ENCODE results near the gene TMEM245. TPM values are rescaled to one million over a fixed set of nuclear protein-coding genes. Genes with fewer than 3 reads are reported as not detected.
A peak's percentile ranks its signal among the peaks of the same experiment; 100 is the strongest.

TMEM245 gene
- total RNA-seq, 1 experiment from 2014 or later, result 110 TPM

DNA sequence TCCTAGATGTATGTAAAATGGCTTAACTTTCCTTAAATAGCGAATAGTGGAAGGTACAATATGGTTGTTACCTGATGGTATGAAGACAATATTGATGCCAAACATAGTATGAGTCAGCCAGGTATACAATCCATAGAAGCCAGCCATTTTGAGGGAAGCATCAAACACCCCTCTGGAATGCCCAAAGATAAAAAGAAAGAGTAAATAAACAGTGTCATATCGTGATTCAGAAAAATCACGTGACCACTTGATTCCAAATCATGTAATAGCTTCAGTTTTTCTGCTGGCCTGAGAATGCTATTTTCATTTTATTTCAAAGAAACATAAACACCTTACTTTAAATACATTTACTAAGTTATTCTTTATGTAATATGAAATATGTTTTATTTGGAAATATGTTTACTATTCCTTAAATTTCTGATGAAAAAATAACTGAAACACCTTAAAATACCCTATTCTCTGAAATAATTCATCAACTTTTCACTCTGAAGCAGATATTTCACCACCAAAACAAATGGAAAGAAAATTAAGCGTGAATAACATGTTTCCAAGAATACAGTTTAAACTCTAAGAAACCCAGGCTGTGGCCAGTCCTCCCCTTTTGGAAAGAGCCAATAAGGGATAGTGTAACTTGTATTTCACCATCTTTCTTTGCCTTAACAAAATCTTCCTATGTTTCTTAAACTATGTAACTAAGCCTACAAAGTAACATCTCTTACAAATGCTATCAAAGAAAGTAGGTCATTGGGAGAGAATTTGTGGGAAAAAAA, 81.6 kb downstream of the TMEM245 start:
- Histone ChIP-seq H3K4me3 (ENCODE audit: low read depth, low read length) (no peak overlapping the region), H3K9me3 (no peaks in the 10 kb centered on the region), H3K36me3 (ENCODE audit: control insufficient read depth, insufficient read depth, low read length) (peaks cover 4% of the 10 kb centered on the region), H3K4me1 (peaks cover 27% of the 10 kb centered on the region), H3K27me3 (replicated peaks; ENCODE audit: control insufficient read depth, insufficient read depth, low read length) (no peaks in the 10 kb centered on the region)
- intact Hi-C loops (cut with micrococcal nuclease; ENCODE audit: unreplicated experiment), result no loop called here
- Mint-ChIP-seq H3K4me3 (ENCODE audit: unreplicated experiment) (no peak overlapping the region), H3K27ac (ENCODE audit: unreplicated experiment) (peak overlapping the region; percentile 42), H3K27me3 (ENCODE audit: insufficient read depth, unreplicated experiment) (no peaks in the 10 kb centered on the region), H3K4me1 (ENCODE audit: low read depth, unreplicated experiment) (peaks cover 25% of the 10 kb centered on the region), H3K9me3 (ENCODE audit: unreplicated experiment) (peaks cover 5% of the 10 kb centered on the region), H3K36me3 (ENCODE audit: insufficient read depth, unreplicated experiment) (peaks cover 79% of the 10 kb centered on the region)
- CTCF ChIA-PET, result no interaction called here
- DNase-seq, result no peak
- POLR2A ChIA-PET, result no interaction called here
- TF ChIP-seq CTCF (IDR thresholded peaks at IDR 0.05; ENCODE audit: insufficient read depth in 1 of 2, low read depth in 1 of 2, low read length in 1 of 2, severe bottlenecking in 1 of 2, unreplicated experiment in 1 of 2), result no peak
- no TSS peak for BruUV-seq (replicated peaks)

DNA sequence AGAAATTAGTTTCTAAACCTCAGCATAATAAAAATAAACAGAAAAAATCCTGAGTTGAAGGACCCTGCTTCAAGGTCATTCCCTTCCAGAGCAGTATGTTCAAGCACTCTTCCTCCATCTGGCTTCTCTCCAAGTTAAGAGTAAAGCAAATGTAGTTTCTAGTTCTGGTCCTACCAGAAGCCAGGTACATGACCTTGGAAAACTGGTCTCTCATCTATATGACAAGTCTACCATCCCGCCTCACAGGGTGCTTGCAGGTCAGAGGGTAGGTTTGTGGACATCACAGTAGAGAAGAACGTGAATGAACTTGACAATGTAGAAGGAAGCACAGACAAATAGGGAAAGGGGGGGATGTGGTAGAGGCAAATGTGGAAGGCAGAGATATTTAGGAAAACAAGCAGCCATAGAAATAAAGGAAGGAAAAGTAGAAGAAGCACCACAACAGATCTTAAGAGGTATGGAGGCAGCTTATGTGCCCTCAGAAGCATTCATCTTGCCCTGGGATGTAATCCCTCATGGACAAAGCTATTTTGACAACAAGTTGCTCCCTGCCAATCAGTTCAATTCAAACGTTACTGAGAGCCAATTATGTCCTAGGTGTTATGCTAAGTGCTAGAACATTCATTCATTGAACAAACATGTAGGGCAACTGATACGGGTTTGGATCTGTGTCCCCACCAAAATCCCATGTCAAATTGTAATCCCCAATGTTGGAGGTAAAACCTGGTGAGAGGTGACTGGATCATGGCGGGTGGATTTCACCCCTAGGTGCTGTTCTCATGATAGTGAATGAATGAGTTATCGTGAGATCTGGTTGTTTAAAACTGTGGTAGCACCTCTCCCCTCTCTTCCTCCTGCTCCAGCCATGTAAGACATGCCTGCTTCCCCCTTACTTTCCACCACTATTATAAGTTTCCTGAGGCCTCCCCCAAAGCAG, 82.7 kb downstream of the TMEM245 start:
- no TSS peak for BruUV-seq (replicated peaks)

More for the DNA sequence above, 82.7 kb downstream of the TMEM245 start:
- Histone ChIP-seq H3K27me3 (replicated peaks; ENCODE audit: control insufficient read depth, insufficient read depth, low read length) (no peaks in the 10 kb centered on the region), H3K4me1 (peaks cover 27% of the 10 kb centered on the region), H3K9me3 (no peaks in the 10 kb centered on the region), H3K36me3 (ENCODE audit: control insufficient read depth, insufficient read depth, low read length) (peaks cover 2% of the 10 kb centered on the region), H3K4me3 (ENCODE audit: low read depth, low read length) (no peak overlapping the region)
- intact Hi-C loops (cut with micrococcal nuclease; ENCODE audit: unreplicated experiment), result no loop called here
- POLR2A ChIA-PET, result no interaction called here
- Mint-ChIP-seq H3K36me3 (ENCODE audit: insufficient read depth, unreplicated experiment) (peaks cover 77% of the 10 kb centered on the region), H3K27me3 (ENCODE audit: insufficient read depth, unreplicated experiment) (no peaks in the 10 kb centered on the region), H3K27ac (ENCODE audit: unreplicated experiment) (peak overlapping the region; percentile 42), H3K9me3 (ENCODE audit: unreplicated experiment) (no peaks in the 10 kb centered on the region), H3K4me1 (ENCODE audit: low read depth, unreplicated experiment) (peaks cover 24% of the 10 kb centered on the region), H3K4me3 (ENCODE audit: unreplicated experiment) (no peak overlapping the region)
- CTCF ChIA-PET, result no interaction called here
- no peak for DNase-seq
- TF ChIP-seq CTCF (IDR thresholded peaks at IDR 0.05; ENCODE audit: insufficient read depth in 1 of 2, low read depth in 1 of 2, low read length in 1 of 2, severe bottlenecking in 1 of 2, unreplicated experiment in 1 of 2), result no peak
